ENCODE data around the gene PTPRJ. TPM values are rescaled to one million over a fixed set of nuclear protein-coding genes. Genes with fewer than 3 reads are reported as not detected.

Gene PTPRJ
- total and polyA plus RNA-seq, 9 of the 15 experiments (the other 6 are each of a cell fraction or from before 2014, with no cell fraction given): 0.56 to 10.7 (median 4.8) TPM

GRCh38 chr11:48093795-48094642, 113.7 kb downstream of the PTPRJ start (continued):
- TF ChIP-seq RERE (CRISPR knock-in tag; IDR thresholded peaks at IDR 0.05; ENCODE audit: borderline replicate concordance) (no peak), RAD21 (CRISPR knock-in tag; conservative IDR thresholded peaks at IDR 0.05 in 1 of 2, IDR thresholded peaks at IDR 0.05 in 1 of 2) (no peak), ZNF316 (IDR thresholded peaks at IDR 0.05) (peak; percentile 79), YY1 (IDR thresholded peaks at IDR 0.05; ENCODE audit: borderline replicate concordance in 1 of 3, control insufficient read depth in 1 of 3, extremely low read depth in 1 of 3, insufficient read depth in 3 of 3, insufficient read length in 1 of 3, insufficient replicate concordance in 2 of 3, low read depth in 1 of 3, low read length in 2 of 3) (no peak), HSF4 (CRISPR knock-in tag; IDR thresholded peaks at IDR 0.05; ENCODE audit: borderline replicate concordance) (no peak), ZNF551 (CRISPR knock-in tag; IDR thresholded peaks at IDR 0.05) (no peak), E2F8 (IDR thresholded peaks at IDR 0.05; ENCODE audit: low read depth, partially characterized antibody) (no peak), MAFG (tag; conservative IDR thresholded peaks at IDR 0.05) (peak; percentile 56; the same call in 1 of the 2 replicates), SP1 (CRISPR knock-in tag; IDR thresholded peaks at IDR 0.05) (no peak), NR0B1 (IDR thresholded peaks at IDR 0.05; ENCODE audit: partially characterized antibody) (no peak), RNF219 (CRISPR knock-in tag; IDR thresholded peaks at IDR 0.05) (no peak)
- TF ChIP-seq, protein P1, sequence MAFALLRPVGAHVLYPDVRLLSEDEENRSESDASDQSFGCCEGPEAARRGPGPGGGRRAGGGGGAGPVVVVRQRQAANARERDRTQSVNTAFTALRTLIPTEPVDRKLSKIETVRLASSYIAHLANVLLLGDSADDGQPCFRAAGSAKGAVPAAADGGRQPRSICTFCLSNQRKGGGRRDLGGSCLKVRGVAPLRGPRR (CRISPR knock-in tag; IDR thresholded peaks at IDR 0.05): no peak

Measured in K562 (cell line).